CD1c-positive myeloid dendritic cell (primary cell): Measurements from ENCODE around the gene CORO1C.

ENCODE experiments used
- DNase-seq: peaks from one replicate; pipeline ENCODE4 v3.0.0-alpha.2; 2016; ENCODE audit errors: extremely low spot score

Gene CORO1C

GRCh38 chr12:108647585-108648287 is 83.6 kb downstream of the CORO1C start:
- DNase-seq = no peak

GRCh38 chr12:108646600-108647579 is 84.4 kb downstream of the CORO1C start:
- DNase-seq = no peak

GRCh38 chr12:108645686-108646599 is 85.4 kb downstream of the CORO1C start:
- DNase-seq = no peak

- DNase-seq = no peak
These were observed 86.6 kb downstream of the CORO1C start for GRCh38 chr12:108644811-108645120.

GRCh38 chr12:108643941-108644810 is 87.1 kb downstream of the CORO1C start:
- DNase-seq = peak; percentile 64

GRCh38 chr12:108642899-108643654 is 88.2 kb downstream of the CORO1C start:
- no peak for DNase-seq

- DNase-seq = no peak
These were observed 88.9 kb downstream of the CORO1C start for GRCh38 chr12:108642269-108642870.

GRCh38 chr12:108641446-108642268 is 89.7 kb downstream of the CORO1C start:
- DNase-seq = peak; percentile 74

GRCh38 chr12:108640802-108641445 is 90.4 kb downstream of the CORO1C start:
- DNase-seq = no peak

GRCh38 chr12:108638997-108639822 is 92.1 kb downstream of the CORO1C start:
- no peak for DNase-seq

- peak; percentile 93 for DNase-seq
These were observed 93.0 kb downstream of the CORO1C start for GRCh38 chr12:108638141-108638827.

- DNase-seq = peak; percentile 78
These were observed 93.9 kb downstream of the CORO1C start for GRCh38 chr12:108637222-108637971.

- no peak for DNase-seq
These were observed 95.1 kb downstream of the CORO1C start for GRCh38 chr12:108635997-108636808.

GRCh38 chr12:108635201-108635996 is 95.9 kb downstream of the CORO1C start:
- peak; percentile 74 for DNase-seq
